GM21529 (cell line): Measurements from ENCODE around the gene KIF12.

ENCODE experiments used
- ATAC-seq: cut with Tn5 transposase; IDR thresholded peaks from one replicate; pipeline ENCODE4 v1.9.1; 2021; ENCODE audit not compliant: unreplicated experiment

Gene KIF12

DNA sequence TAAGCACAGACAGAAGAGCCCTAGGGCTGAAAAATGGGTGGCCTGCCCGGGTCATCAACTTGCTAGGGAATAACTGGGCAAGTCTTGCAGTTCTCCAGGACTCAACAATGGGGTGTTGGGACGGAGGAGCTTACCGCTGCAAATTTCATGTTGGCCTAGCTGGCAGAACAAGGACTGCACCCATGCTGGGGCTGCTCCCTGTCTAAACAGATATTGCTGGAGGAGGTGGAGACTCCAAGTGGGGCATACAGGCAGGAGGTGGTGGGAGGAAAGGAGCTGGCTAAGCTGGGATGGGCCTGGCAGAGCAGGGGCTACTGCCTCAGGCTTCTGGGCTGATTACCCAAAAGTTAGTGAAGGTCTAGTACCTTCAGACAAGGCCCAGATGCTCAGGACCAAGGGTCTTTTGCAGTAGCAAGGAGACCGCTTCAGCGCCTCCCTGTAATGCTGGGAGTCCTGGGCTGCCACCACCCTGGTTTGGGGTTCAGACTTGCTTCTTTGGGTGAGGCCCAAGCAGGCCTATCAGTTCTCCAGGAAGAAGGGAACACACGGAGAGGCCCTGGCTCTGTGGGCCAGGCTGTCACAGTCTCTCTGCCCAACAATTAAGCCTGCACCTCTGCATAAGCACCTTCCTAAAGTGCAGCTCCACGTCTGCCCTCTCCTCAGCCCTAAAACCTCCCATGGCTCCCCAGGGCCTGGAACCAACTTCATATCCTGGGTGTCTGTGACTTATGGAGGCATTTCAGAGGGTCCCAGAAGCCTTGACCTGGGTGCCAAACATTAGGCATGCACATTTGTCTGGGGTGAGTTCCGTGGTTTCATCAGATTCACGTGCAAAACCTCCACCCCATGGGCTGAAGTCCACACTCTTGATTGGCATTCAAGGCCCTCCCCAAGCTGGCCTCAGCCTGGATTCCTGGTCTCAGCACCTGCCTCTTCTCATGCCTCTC lies 24.2 kb upstream of the KIF12 start:
- ATAC-seq = no peak

- ATAC-seq = no peak
Observed at GRCh38 chr9:114122136-114123027, 23.3 kb upstream of the KIF12 start.

DNA sequence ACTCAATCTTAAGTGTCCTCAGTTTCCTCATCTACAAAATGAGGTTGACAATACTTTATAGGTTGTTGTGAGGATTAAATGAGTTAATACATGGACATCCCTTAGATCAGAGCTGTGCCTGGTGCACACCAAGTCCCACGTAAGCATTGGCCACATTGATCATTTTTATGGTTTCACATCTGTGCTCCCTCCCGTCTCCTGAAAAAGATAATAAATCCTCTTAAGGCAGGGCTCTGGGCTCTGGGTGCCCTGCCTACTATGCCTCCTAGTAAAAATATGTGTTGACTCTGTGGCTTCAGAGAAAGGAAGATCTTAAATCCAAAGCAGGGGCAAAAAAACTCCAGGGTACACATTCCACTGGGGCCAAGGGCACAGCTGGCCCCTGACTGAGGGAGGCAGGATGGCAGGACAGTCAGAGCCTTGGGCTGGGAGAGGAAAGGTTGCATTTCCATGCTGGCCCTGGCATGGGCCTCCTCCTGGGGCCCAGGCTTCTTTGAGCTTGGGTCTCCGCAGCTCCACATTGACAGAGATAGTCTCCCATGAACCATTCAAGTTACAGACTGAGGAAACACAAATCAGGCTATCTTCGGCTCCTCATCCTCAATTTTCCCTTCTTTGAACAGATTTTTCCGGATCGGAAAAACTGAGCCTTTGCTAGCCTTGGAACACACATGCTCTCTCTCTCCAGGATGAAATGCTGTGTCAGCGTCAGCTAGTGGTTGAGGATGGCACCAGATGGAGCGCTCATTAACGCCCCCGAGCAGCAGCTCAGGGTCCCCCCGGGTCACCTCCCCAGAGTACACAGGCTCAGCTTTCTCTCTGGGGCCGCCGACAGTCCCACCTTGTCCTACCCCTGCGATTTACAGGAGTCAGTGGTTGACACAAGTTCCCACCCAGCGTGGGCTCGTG lies 22.4 kb upstream of the KIF12 start:
- no peak for ATAC-seq

DNA sequence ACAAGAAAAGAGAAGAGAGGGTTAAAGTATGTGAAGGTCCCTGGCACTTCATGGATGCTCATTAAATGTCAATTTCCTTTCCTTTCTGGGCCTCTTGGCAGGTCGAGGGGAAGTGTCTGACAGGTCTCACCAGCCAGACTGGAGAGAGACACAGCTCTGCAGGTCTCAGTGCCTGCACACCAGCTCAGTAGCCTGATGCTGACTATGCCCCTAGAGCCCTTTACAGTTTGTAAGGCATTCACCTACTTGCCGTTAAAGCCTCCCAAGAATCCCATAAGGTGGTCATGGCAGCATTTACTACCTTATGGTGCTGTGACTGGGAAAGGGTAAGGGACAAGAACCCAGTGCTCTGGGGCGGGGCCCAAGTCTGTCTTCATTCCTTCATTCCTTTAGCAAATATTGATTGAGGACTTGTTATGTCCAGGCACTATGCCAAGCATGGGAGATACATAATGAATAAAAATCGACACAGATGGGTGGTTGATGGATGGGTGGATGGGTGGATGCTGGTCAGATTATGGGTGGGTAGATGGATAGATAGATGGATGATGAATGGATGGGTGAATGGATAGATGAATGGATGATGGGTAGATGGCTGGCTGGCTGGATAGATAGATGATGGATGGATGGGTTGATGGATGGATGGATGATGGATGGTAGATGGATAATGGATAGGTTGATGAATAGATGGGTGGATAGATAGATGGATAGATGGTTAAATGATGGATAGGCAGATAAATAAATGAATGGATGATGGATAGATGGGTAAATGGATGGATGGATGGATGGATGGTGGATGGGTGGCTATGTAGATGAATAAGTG lies 21.3 kb upstream of the KIF12 start:
- no peak for ATAC-seq

DNA sequence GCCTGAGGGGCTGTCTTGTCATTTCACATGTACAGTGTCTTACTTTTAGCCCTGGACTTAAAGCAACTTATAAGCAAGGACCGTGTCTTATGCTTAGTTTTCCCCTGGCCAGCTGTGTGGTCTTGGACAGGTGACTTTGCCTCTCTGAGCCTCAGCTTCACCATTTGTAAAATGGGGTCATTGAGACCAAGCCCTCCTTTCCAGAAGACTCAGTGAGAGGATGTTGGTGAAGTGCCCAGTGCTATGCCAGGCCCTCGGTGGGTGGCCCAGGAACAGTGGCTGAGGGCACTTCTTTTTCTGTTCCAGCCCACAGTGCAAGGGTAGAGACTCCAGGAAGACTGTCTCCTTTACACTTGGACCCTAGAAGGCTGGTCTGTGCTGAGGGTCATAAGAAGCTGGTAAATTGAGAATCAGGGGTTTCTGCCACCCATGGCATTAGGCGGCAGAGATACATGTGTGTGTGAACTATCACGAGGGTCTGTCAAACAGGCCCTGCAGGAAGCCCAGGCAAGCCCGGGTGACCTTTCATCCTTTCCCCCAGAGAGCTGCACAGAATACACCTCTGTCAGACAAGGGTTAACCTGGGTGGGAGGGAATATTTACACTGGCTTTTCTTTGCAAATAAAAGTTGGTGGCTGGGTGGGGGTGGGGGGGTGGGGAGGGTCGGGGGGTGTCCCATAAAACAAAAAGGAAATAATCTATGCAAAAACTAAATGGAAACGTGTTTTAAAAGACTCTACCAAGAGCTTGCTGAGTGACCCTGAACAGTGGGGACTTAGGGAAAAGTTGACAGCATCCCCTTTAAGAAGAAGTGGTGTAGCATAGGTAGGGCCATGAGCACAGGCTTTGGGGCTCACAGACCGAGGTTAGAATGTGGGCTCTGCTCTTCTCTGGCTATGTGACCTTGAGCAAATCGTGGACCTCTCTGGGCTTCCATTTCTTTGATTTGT lies 20.4 kb upstream of the KIF12 start:
- ATAC-seq = no peak

- ATAC-seq = no peak
Observed at GRCh38 chr9:114117996-114118830, 19.1 kb upstream of the KIF12 start.

- no peak for ATAC-seq
Observed at GRCh38 chr9:114117614-114117995, 18.5 kb upstream of the KIF12 start.

DNA sequence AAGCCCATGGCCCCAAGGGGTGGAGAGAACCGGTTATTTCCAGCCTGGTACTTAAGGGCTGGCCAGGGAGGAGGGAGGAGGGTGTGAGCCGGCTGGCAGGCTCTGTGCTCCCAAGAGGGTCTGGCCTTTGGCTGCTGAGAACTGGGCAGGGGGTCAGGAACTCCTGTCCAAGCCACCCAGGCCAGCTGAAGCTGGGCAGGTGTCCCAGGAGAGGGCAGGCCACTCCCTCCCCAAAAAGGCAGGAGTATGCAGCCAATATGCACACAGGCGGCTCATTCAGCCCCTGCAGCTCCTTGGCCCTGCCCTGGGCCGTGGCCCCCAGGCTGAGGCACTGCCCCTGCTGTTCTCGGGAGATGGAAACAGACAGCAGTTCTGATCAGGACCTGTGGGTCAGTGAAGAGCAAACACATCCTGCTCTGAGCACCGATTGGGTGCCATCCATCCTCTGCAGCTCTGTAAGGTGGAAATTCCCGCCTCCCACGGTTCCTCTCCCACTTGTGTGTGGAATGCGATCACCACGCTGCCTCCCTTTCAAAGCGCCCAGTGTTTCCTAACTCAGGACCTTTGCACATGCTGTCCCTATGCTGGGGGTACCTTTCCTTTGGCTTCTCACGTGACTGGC lies 17.1 kb upstream of the KIF12 start:
- no peak for ATAC-seq

DNA sequence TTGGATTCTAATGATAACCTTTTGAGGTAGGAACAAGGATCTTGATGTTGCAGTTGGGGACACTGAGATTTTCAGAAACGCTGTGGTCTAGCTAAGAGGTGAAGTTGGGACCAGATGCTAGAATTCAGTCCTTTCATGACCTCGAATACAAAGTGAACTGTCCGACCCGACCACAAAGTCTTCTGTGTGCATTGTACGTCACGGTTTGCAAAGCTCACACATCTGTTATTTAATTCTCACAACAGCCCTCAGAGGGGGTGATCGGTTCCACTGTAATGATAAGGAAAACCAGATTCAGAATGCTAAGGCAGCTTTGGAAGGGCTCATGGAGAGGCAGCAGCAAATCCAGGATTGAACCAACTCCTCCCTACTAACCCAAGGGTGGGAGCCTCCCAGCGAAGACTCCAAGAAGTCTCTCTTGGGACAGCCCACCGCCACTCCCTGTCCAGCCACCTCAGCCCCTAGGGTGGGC lies 16.6 kb upstream of the KIF12 start:
- ATAC-seq = no peak

DNA sequence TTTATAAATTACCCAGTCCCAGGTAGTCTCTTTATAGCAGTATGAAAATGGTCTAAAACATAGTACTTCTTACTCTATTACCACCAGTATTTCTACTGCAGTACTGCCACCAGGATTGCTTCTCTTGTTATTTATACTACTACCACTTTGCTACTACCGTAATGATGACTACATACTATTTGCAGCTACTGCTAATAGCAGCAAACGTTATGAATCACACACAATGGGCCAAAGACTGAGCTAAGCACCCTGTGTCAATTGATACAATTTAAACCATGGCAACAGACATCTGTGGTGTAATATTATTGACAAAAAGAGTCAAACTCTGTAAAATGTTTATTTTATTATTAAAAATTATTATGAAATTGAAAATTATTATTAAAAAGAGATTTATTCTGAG lies 15.3 kb upstream of the KIF12 start:
- no peak for ATAC-seq

DNA sequence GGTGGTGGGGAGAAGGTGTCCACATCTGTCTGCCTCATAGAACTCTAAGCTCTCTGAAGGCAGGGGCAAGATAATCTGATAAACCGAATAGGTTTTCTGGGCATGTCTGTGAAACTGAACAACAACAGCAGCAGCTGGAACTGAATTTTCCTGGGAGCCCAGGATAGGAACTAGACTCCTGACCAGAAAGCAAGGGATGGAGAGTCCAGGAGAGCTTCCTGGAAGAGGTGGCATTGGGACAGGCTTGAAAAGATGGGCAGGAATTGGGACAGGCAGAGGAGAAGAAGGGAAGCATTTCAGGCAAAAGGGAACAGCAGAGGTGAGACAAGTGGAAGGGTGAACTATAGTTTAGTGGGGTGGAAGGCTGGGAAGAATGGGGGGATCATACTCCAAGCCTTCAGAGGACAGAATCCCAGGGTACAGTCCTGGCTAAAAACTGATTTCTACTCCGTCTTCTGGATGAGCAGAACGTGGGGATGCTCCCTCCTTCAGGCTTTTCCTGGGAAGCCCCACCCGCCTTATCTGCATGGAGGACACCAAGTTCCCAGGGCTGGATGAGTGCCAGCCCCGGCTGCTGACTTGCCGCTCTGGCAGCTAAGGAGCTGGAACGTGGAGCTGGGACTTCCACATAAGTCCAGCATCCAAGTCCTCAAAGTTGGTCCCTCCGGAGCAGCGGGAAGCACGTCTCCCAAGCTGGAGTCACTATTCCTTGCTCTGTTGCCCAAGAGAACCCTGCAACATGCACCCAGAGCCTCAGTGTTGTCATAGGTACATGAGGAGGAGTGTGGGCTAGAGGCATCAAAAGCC lies 13.9 kb upstream of the KIF12 start:
- no peak for ATAC-seq

DNA sequence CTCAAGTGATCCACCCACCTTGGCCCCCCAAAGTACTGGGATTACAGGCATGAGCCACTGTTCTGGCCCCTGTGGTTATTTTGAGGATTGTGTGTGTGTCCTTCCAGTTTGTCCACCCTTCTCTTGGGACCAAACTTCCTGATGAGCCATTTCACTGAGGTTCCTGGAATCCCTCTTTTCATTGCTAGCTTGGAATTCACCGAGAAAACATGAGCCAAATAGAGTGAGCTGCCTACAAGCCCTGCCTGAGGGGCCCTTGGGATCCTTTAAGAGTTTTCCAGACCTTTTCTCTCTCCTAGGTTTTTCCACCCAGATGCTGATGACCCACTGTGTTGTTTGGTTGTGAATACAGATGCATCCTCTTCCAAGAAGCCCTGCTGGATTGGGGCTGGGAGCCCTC lies 13.2 kb upstream of the KIF12 start:
- ATAC-seq = no peak

DNA sequence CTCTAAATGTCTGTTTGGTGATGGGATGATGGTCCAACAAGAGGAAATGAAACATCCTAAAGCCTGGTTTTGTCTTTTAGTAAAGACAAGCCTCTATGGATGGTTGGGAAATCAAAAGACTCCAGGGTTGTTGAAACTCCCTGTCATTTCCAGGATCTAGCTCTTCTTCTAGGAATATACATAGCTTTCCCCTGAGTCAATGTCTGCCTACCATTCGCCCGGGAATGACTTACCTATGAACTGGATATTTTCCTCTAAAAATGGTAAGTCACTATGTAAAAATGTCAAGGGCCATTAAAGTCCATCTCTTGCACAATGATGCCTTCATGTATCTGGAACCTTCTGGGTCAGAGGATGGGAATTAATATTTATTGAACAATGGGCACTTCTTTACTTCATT lies 11.1 kb upstream of the KIF12 start:
- no peak for ATAC-seq

GRCh38 chr9:114109124-114109523 lies 10.0 kb upstream of the KIF12 start:
- ATAC-seq = no peak

GRCh38 chr9:114108016-114108833 lies 9.1 kb upstream of the KIF12 start:
- no peak for ATAC-seq
